KMS-11 (cell line): ENCODE measurements around the gene HAS3.
"Not testable (repeated sequence)": the region's sequence is repeated elsewhere in the genome, so short reads cannot be mapped to it uniquely, and the experiment has no call there.

Experiments
- H2AFZ ChIP-seq: fragments of 200-600 bp; sonication (generic); 2 replicates; pipeline ENCODE4 v1.6.1; 2016; ENCODE audit warnings: antibody characterized with exemption, mixed run types, low read depth
- H3K27ac ChIP-seq: fragments of 200-600 bp; sonication (generic); 2 replicates; pipeline ENCODE4 v1.6.1; 2016; ENCODE audit warnings: mild to moderate bottlenecking, mixed run types
- H3K27me3 ChIP-seq: fragments of 200-600 bp; sonication (generic); 2 replicates; pipeline ENCODE4 v1.6.1; 2017; ENCODE audit warnings: mild to moderate bottlenecking, low read depth, mixed run types, moderate library complexity; ENCODE audit not compliant: insufficient read depth
- H3K36me3 ChIP-seq: fragments of 200-600 bp; sonication (generic); 2 replicates; pipeline ENCODE4 v1.6.1; 2017; ENCODE audit warnings: mild to moderate bottlenecking, mixed run types; ENCODE audit not compliant: insufficient read depth
- H3K4me1 ChIP-seq: fragments of 200-600 bp; sonication (generic); 2 replicates; pipeline ENCODE4 v1.6.1; 2016; ENCODE audit warnings: mild to moderate bottlenecking, low read depth, mixed run types; ENCODE audit not compliant: poor library complexity, severe bottlenecking
- H3K4me2 ChIP-seq: fragments of 200-600 bp; sonication (generic); 2 replicates; pipeline ENCODE4 v1.7.0; 2016; ENCODE audit warnings: mild to moderate bottlenecking, mixed run types
- H3K4me3 ChIP-seq: fragments of 200-600 bp; sonication (generic); IDR thresholded peaks from 2 replicates; pipeline ENCODE4 v1.6.1; 2017; ENCODE audit warnings: low read depth, low read length, mixed read lengths; ENCODE audit not compliant: insufficient read depth
- H3K79me2 ChIP-seq: fragments of 200-600 bp; sonication (generic); 2 replicates; pipeline ENCODE4 v1.6.1; 2016; ENCODE audit warnings: low read depth, mixed run types; ENCODE audit not compliant: insufficient read depth
- H3K9ac ChIP-seq: fragments of 200-600 bp; sonication (generic); 2 replicates; pipeline ENCODE4 v1.6.1; 2016; ENCODE audit warnings: mild to moderate bottlenecking, mixed run types
- H4K20me1 ChIP-seq: fragments of 200-600 bp; sonication (generic); 2 replicates; pipeline ENCODE4 v1.6.1; 2016; ENCODE audit warnings: mild to moderate bottlenecking, mixed run types; ENCODE audit not compliant: insufficient read depth
- TF ChIP-seq, protein P1 (sequence below): fragments of 200-600 bp; sonication (generic); conservative IDR thresholded peaks from 2 replicates; pipeline ENCODE4 v1.6.1; 2017; ENCODE audit warnings: low read depth, mild to moderate bottlenecking, antibody characterized with exemption, low read length, moderate library complexity, mixed read lengths

Gene HAS3, protein sequence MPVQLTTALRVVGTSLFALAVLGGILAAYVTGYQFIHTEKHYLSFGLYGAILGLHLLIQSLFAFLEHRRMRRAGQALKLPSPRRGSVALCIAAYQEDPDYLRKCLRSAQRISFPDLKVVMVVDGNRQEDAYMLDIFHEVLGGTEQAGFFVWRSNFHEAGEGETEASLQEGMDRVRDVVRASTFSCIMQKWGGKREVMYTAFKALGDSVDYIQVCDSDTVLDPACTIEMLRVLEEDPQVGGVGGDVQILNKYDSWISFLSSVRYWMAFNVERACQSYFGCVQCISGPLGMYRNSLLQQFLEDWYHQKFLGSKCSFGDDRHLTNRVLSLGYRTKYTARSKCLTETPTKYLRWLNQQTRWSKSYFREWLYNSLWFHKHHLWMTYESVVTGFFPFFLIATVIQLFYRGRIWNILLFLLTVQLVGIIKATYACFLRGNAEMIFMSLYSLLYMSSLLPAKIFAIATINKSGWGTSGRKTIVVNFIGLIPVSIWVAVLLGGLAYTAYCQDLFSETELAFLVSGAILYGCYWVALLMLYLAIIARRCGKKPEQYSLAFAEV

DNA sequence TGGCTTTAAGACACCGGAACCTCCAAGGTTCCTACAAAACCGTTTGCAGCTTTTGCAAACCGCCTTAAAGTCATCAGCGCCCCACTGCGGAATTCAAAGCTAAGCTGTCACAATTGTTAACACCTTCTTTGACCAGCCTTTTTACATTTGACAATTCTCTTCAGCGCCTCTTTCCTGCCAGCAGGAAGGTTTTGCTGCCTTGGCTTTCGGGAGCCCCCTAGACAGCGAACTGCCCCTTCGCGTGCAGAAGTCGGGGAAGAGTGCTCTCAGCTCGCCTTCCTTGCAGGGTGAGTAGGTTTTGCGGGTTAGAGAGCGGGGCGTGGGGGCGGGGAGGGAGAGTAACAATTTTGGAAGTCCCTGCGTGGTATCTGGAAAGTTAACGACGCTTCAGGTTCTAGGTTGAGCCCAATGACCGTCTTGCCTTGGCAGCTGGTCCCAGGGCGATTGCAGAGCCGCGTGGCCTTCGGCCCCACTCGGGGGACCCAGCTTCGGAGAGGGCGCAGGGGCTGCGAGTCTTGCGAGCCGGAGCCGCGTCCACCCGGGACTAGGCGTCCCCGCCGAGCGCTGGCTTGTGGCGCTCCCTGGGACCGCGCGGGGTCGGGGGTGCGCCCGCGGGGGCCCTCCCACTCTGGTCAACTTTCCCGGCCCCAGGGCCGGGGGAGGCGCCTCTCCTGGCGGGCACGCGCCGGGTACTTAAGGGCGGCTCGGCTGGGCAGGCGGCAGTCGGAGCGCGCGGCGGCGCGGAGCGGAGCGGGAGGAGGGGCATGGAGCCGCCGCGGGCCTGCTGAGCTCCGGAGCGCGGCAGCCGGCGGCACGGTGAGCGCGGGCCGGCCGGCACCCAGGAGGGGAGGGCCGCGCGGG is at the start of gene HAS3:
Gene HAS3 (plus strand): TSS at position 153 of the 861 bp plus-strand sequence. CDS start 3,743 bp downstream, outside the sequence.
- TF ChIP-seq, protein P1, sequence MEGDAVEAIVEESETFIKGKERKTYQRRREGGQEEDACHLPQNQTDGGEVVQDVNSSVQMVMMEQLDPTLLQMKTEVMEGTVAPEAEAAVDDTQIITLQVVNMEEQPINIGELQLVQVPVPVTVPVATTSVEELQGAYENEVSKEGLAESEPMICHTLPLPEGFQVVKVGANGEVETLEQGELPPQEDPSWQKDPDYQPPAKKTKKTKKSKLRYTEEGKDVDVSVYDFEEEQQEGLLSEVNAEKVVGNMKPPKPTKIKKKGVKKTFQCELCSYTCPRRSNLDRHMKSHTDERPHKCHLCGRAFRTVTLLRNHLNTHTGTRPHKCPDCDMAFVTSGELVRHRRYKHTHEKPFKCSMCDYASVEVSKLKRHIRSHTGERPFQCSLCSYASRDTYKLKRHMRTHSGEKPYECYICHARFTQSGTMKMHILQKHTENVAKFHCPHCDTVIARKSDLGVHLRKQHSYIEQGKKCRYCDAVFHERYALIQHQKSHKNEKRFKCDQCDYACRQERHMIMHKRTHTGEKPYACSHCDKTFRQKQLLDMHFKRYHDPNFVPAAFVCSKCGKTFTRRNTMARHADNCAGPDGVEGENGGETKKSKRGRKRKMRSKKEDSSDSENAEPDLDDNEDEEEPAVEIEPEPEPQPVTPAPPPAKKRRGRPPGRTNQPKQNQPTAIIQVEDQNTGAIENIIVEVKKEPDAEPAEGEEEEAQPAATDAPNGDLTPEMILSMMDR: no peak
- Histone ChIP-seq H3K4me3 (no peak within 1 kb of the TSS), H3K36me3 (no peaks in the 10 kb centered on the region), H4K20me1 (no peaks in the 10 kb centered on the region), H3K9ac (no peak within 1 kb of the TSS), H3K27me3 (no peaks in the 10 kb centered on the region), H3K79me2 (no peaks in the 10 kb centered on the region), H3K4me2 (no peak within 1 kb of the TSS), H2AFZ (no peak within 1 kb of the TSS), H3K4me1 (no peaks in the 10 kb centered on the region), H3K27ac (no peak within 1 kb of the TSS)

DNA sequence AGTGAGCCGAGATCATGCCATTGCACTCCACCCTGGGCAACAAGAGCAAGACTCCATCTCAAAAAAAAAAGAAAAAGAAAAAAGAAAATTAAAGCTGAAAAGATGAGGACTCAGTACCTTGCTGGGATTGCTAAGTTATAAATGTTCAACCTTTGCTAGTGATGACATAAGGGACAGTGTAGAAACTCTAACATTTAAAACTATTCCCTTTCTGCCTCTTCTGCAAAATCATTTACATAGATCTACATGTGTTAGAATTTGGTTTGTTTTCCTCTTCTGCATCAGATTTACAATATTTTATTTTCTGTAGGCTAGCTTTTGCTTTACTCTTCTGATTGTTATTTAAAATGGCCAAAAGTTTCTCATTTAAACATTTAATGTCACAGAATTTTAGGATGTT is 49.5 kb upstream of the HAS3 start:
- Histone ChIP-seq H3K4me3 (no peak overlapping the region), H2AFZ (no peak overlapping the region), H3K9ac (no peak overlapping the region), H3K79me2 (no peaks in the 10 kb centered on the region), H3K4me1 (peaks cover 15% of the 10 kb centered on the region), H4K20me1 (no peaks in the 10 kb centered on the region), H3K4me2 (no peak overlapping the region), H3K27ac (no peak overlapping the region), H3K36me3 (no peaks in the 10 kb centered on the region), H3K27me3 (no peaks in the 10 kb centered on the region)
- TF ChIP-seq, protein P1: no peak

DNA sequence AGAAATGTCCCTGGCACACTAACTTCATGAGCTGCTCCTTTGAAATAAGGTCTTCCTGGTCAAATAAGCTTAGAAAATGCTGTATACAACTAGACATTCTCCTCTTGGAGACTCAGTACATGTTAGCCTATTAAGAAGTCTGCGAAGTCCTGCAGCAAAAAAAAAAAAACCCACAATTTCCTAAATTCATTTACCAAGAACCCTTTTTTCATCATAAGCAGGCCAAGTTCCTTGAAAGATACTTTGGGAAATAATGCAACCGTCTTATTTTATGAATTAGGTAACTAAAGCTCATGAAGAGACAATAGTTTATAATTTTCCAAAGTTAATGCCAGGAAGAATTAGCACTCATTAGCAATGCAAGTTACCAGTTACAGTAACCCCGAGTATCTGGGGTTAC is 49.0 kb upstream of the HAS3 start:
- Histone ChIP-seq H3K27ac (no peak overlapping the region), H3K27me3 (no peaks in the 10 kb centered on the region), H3K9ac (no peak overlapping the region), H3K79me2 (no peaks in the 10 kb centered on the region), H3K4me2 (no peak overlapping the region), H4K20me1 (no peaks in the 10 kb centered on the region), H3K4me1 (peaks cover 15% of the 10 kb centered on the region), H3K4me3 (no peak overlapping the region), H3K36me3 (no peaks in the 10 kb centered on the region), H2AFZ (no peak overlapping the region)
- TF ChIP-seq, protein P1: no peak

DNA sequence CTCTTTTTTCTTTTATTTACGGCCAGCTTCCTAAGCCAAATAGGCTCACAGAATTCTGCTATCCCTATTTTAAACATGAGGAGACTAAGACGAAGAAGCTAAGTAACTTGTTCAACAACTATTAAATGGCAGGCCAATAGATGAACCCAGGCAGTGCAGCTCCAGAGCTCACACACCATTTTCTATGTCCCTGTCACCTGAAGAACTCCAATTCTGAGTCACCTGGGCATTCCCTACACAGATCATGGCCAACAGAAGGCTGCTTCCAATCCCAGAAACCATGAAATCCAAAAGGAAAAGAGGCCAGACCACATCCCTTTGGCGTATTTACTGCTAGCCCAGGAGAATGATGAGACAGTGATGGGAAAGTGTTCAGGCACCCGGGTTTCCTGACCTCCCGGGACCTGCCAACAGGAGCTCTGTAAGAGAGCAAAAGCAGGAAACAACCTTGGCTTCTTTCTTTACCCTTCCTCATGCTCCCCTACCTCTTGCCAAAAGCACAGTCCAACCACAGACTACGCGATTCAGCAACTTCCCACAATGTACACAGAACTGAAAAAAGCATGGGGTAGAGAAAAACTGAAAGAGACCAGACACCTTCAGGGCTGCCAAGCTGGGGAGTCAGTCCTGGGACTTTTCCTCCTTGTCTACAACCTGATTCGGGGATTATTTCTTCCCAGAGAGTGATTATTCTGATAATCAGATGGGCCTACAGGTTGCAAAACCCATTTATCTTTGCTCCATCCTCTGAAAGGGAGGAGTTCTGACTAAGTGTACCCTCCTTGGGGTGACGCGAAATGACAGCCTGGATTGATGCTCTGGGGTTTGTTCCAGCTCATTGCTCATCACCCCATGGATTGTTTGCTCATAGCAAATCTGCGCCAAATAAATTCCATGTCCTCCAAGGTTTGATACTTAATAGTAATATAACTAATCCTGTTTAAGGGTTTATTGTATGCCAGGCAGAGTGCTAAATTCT is 47.8 kb upstream of the HAS3 start:
- no peaks in the 10 kb centered on the region for H4K20me1 ChIP-seq
- no peaks in the 10 kb centered on the region for H3K36me3 ChIP-seq
- peaks cover 15% of the 10 kb centered on the region for H3K4me1 ChIP-seq
- TF ChIP-seq, protein P1: no peak
- H3K27me3 ChIP-seq: no peaks in the 10 kb centered on the region
- H3K4me3 ChIP-seq: no peak overlapping the region
- H3K9ac ChIP-seq: no peak overlapping the region
- peak overlapping the region; percentile 8; the same call in 1 of the 2 replicates for H3K27ac ChIP-seq
- H2AFZ ChIP-seq: no peak overlapping the region
- H3K79me2 ChIP-seq: no peaks in the 10 kb centered on the region
- H3K4me2 ChIP-seq: peak overlapping the region; percentile 19; the same call in 1 of the 2 replicates

DNA sequence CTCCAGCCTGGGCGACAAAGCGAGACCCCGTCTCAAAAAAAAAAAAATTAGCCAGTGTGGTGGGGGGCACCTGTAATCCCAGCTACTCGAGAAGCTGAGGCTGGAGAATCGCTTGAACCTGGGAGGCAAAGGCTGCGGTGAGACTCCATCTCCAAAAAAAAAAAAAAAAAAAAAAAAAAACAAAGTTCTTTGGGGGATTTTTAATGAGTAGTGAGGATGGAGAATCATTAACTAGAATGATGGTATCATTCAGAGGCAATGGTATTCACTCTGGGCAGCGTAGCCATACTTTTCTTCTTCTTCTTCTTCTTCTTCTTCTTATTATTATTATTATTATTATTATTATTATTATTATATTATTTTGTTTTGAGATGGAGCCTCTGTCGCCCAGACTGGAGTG is 42.0 kb upstream of the HAS3 start:
- not testable (repeated sequence) for H3K9ac ChIP-seq, H4K20me1 ChIP-seq, H3K4me2 ChIP-seq, H2AFZ ChIP-seq, H3K27me3 ChIP-seq, H3K4me1 ChIP-seq, H3K36me3 ChIP-seq, H3K79me2 ChIP-seq, H3K27ac ChIP-seq, H3K4me3 ChIP-seq
